ENCODE data around the gene ADARB2. TPM values are rescaled to one million over a fixed set of nuclear protein-coding genes. Genes with fewer than 3 reads are reported as not detected.

Gene ADARB2
- total and polyA plus RNA-seq, 4 donors: 0.55 to 0.70 (median 0.59) TPM; not detected in 1

DNA sequence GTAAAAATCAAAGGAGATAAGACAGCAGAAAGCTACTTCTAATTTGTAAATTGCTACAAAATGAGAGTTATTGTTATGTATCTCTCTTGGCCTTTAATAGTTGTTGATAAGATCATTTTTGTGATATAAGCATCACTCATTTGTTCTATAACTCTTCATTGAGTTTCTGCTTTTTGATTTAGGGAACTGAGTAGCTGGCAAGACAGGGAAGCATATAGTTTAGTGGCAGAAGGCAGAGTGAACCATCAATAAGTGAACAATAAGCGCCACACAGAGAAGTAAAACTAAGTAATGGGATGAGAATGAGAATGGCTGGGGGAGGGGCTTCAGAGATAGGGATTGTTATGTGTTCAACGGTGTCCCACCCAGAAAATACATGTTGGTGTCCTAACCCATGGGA, 245.4 kb downstream of the ADARB2 start:
- Histone ChIP-seq H3K27me3 (ENCODE audit: control insufficient read depth in 4 of 4, insufficient read depth in 4 of 4, low read length in 3 of 4) (peaks cover 0 to 3% (median 0%) of the 10 kb centered on the region in 4 donors), H3K4me3 (ENCODE audit: low read depth in 1 of 3, low read length in 3 of 3) (no peak overlapping the region), H3K9me3 (ENCODE audit: control insufficient read depth in 4 of 4, low read length in 3 of 4) (no peaks in the 10 kb centered on the region), H3K9ac (ENCODE audit: low read depth in 1 of 2, low read length in 2 of 2) (no peak overlapping the region), H3K4me1 (ENCODE audit: control insufficient read depth in 4 of 4, insufficient read depth in 4 of 4, low read length in 3 of 4) (no peaks in the 10 kb centered on the region), H3K27ac (ENCODE audit: low read depth in 1 of 2, low read length in 2 of 2) (no peak overlapping the region), H3K36me3 (ENCODE audit: control insufficient read depth in 4 of 4, insufficient read depth in 3 of 4, low read depth in 1 of 4, low read length in 3 of 4) (no peaks in the 10 kb centered on the region)
- TF ChIP-seq GABPA (IDR thresholded peaks at IDR 0.05 in 1 of 2, conservative IDR thresholded peaks at IDR 0.05 in 1 of 2): no peak
- WGBS: 81% methylated on average over 2 of the region's 2 CpGs
- DNase-seq (ENCODE audit: low spot score): no peak

DNA sequence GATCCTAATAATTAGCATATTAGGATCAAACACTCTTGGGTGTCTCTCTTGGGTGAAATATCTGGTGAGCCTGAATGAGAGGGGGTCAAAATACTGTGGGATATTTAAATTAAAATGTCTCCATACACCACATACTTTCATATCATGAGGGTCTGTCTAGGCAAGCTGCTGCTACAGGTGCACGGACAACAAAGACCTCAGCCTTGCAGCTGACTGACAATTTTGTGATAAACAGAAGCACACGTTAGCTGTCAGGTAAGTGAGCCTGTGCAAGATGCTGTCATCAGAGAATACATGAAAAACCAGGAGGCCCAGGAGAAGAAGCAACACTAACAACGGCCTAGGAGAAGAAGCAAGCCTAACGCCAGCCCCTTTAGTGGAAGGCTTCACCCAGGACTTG, 247.5 kb downstream of the ADARB2 start:
- no peak for TF ChIP-seq EGR1 (IDR thresholded peaks at IDR 0.05; ENCODE audit: low read depth in 2 of 2)
- no peak for TF ChIP-seq NR2F2 (IDR thresholded peaks at IDR 0.05)
- no peak for TF ChIP-seq TAF1 (conservative IDR thresholded peaks at IDR 0.05)
- TF ChIP-seq HNF4A (conservative IDR thresholded peaks at IDR 0.05): no peak
- TF ChIP-seq GABPA (IDR thresholded peaks at IDR 0.05 in 1 of 2, conservative IDR thresholded peaks at IDR 0.05 in 1 of 2): no peak
- no peak for TF ChIP-seq HNF4G (IDR thresholded peaks at IDR 0.05)
- TF ChIP-seq, protein P1, sequence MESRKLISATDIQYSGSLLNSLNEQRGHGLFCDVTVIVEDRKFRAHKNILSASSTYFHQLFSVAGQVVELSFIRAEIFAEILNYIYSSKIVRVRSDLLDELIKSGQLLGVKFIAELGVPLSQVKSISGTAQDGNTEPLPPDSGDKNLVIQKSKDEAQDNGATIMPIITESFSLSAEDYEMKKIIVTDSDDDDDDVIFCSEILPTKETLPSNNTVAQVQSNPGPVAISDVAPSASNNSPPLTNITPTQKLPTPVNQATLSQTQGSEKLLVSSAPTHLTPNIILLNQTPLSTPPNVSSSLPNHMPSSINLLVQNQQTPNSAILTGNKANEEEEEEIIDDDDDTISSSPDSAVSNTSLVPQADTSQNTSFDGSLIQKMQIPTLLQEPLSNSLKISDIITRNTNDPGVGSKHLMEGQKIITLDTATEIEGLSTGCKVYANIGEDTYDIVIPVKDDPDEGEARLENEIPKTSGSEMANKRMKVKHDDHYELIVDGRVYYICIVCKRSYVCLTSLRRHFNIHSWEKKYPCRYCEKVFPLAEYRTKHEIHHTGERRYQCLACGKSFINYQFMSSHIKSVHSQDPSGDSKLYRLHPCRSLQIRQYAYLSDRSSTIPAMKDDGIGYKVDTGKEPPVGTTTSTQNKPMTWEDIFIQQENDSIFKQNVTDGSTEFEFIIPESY (IDR thresholded peaks at IDR 0.05): no peak
- TF ChIP-seq RXRA (IDR thresholded peaks at IDR 0.05): no peak
- TF ChIP-seq YY1 (IDR thresholded peaks at IDR 0.05): no peak
- TF ChIP-seq JUND (IDR thresholded peaks at IDR 0.05): no peak
- TF ChIP-seq RAD21 (IDR thresholded peaks at IDR 0.05): no peak
- TF ChIP-seq SP1 (IDR thresholded peaks at IDR 0.05): no peak
- TF ChIP-seq, protein P2, sequence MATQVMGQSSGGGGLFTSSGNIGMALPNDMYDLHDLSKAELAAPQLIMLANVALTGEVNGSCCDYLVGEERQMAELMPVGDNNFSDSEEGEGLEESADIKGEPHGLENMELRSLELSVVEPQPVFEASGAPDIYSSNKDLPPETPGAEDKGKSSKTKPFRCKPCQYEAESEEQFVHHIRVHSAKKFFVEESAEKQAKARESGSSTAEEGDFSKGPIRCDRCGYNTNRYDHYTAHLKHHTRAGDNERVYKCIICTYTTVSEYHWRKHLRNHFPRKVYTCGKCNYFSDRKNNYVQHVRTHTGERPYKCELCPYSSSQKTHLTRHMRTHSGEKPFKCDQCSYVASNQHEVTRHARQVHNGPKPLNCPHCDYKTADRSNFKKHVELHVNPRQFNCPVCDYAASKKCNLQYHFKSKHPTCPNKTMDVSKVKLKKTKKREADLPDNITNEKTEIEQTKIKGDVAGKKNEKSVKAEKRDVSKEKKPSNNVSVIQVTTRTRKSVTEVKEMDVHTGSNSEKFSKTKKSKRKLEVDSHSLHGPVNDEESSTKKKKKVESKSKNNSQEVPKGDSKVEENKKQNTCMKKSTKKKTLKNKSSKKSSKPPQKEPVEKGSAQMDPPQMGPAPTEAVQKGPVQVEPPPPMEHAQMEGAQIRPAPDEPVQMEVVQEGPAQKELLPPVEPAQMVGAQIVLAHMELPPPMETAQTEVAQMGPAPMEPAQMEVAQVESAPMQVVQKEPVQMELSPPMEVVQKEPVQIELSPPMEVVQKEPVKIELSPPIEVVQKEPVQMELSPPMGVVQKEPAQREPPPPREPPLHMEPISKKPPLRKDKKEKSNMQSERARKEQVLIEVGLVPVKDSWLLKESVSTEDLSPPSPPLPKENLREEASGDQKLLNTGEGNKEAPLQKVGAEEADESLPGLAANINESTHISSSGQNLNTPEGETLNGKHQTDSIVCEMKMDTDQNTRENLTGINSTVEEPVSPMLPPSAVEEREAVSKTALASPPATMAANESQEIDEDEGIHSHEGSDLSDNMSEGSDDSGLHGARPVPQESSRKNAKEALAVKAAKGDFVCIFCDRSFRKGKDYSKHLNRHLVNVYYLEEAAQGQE (IDR thresholded peaks at IDR 0.05): no peak
- TF ChIP-seq, protein P3, sequence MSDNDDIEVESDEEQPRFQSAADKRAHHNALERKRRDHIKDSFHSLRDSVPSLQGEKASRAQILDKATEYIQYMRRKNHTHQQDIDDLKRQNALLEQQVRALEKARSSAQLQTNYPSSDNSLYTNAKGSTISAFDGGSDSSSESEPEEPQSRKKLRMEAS (IDR thresholded peaks at IDR 0.05): no peak
- TF ChIP-seq FOXA2 (IDR thresholded peaks at IDR 0.05): no peak
- no peak for TF ChIP-seq FOXA1 (IDR thresholded peaks at IDR 0.05)

More for the DNA sequence above, 247.5 kb downstream of the ADARB2 start:
- Histone ChIP-seq H3K4me1 (ENCODE audit: control insufficient read depth in 4 of 4, insufficient read depth in 4 of 4, low read length in 3 of 4) (no peaks in the 10 kb centered on the region), H3K36me3 (ENCODE audit: control insufficient read depth in 4 of 4, insufficient read depth in 3 of 4, low read depth in 1 of 4, low read length in 3 of 4) (no peaks in the 10 kb centered on the region), H3K27ac (ENCODE audit: low read depth in 1 of 2, low read length in 2 of 2) (no peak overlapping the region), H3K27me3 (ENCODE audit: control insufficient read depth in 4 of 4, insufficient read depth in 4 of 4, low read length in 3 of 4) (peaks cover 0 to 4% (median 0%) of the 10 kb centered on the region in 4 donors), H3K4me3 (ENCODE audit: low read depth in 1 of 3, low read length in 3 of 3) (no peak overlapping the region), H3K9me3 (ENCODE audit: control insufficient read depth in 4 of 4, low read length in 3 of 4) (no peaks in the 10 kb centered on the region), H3K9ac (ENCODE audit: low read depth in 1 of 2, low read length in 2 of 2) (no peak overlapping the region)
- DNase-seq (ENCODE audit: low spot score): no peak
- 85% methylated on average over 4 of the region's 4 CpGs for WGBS
